SK-N-SH (cell line): ENCODE data around the gene UBN2. TPM values are rescaled to one million over a fixed set of nuclear protein-coding genes. Genes with fewer than 3 reads are reported as not detected.

Source experiments
- CTCF ChIA-PET: fragments of 300-600, 350-600 bp; formaldehyde crosslinking; extraction: SDS; loops from one replicate; lab custom pipeline; 2021; lab: Yijun Ruan, JAX
- POLR2A ChIA-PET: fragments of 350-600 bp; sonication (Branson Sonifier 250); formaldehyde crosslinking; extraction: SDS; loops from one replicate; lab custom pipeline; 2020; ENCODE audit warnings: antibody characterized with exemption, inconsistent platforms; lab: Yijun Ruan, JAX
- DNase-seq: peaks from one replicate; pipeline ENCODE4 v3.0.0; 2012
- H2AFZ ChIP-seq: fragments of 200-600 bp; sonication (generic); 2 replicates; pipeline ENCODE4 v1.8.1; 2016; ENCODE audit warnings: antibody characterized with exemption, mild to moderate bottlenecking, low read depth
- H3F3A ChIP-seq: fragments of 200-600 bp; sonication (generic); replicated peaks from 2 replicates; pipeline ENCODE3; 2016; ENCODE audit warnings: antibody characterized with exemption, mild to moderate bottlenecking; ENCODE audit not compliant: insufficient read depth
- H3K27ac ChIP-seq, 2 experiments: fragments of 200-500 bp in 1 of 2; fragments of 200-600 bp in 1 of 2; sonication (Bioruptor generic) in 1 of 2; sonication (generic), shearing (Covaris generic) in 1 of 2; 2 replicates each; pipeline versions ENCODE4 v1.5.1 to v1.6.1; 2014 to 2016; ENCODE audit warnings: low read depth in 2 of 2, inconsistent platforms in 1 of 2, low read length in 1 of 2, mild to moderate bottlenecking in 1 of 2, mixed read lengths in 1 of 2
- H3K27me3 ChIP-seq: fragments of 200-600 bp; sonication (generic), shearing (Covaris generic); 2 replicates; pipeline ENCODE4 v1.6.1; 2016; ENCODE audit warnings: mixed run types; ENCODE audit not compliant: insufficient read depth
- H3K36me3 ChIP-seq, 2 experiments: fragments of 200-500 bp in 1 of 2; fragments of 200-600 bp in 1 of 2; sonication (Bioruptor generic) in 1 of 2; sonication (generic) in 1 of 2; replicated peaks in 1 of 2; 2 replicates each; pipeline versions ENCODE3 to v1.5.1; 2014 to 2016; ENCODE audit warnings: low read length in 1 of 2, mild to moderate bottlenecking in 1 of 2; ENCODE audit not compliant: insufficient read depth in 2 of 2, control insufficient read depth in 1 of 2
- H3K4me1 ChIP-seq, 2 experiments: fragments of 200-500 bp in 1 of 2; fragments of 200-600 bp in 1 of 2; sonication (Bioruptor generic) in 1 of 2; sonication (generic), shearing (Covaris generic) in 1 of 2; 2 replicates each; pipeline versions ENCODE4 v1.5.1 to v1.6.1; 2014 to 2016; ENCODE audit warnings: low read depth in 1 of 2, low read length in 1 of 2, mixed run types in 1 of 2; ENCODE audit not compliant: insufficient read depth in 2 of 2, control insufficient read depth in 1 of 2
- H3K4me2 ChIP-seq: fragments of 200-600 bp; sonication (generic), shearing (Covaris generic); 2 replicates; pipeline ENCODE4 v1.6.1; 2017; ENCODE audit warnings: mixed run types
- H3K4me3 ChIP-seq, 2 experiments: fragments of 200-500 bp in 1 of 2; fragments of 200-600 bp in 1 of 2; sonication (Bioruptor generic) in 1 of 2; sonication (generic), shearing (Covaris generic) in 1 of 2; 2 replicates each; pipeline versions ENCODE4 v1.5.1 to v1.8.1; 2014 to 2016; ENCODE audit warnings: low read depth in 2 of 2, inconsistent platforms in 1 of 2, low read length in 1 of 2, mild to moderate bottlenecking in 1 of 2, mixed read lengths in 1 of 2, moderate library complexity in 1 of 2
- H3K79me2 ChIP-seq: fragments of 200-600 bp; sonication (generic); 2 replicates; pipeline ENCODE4 v1.8.1; 2017; ENCODE audit warnings: mild to moderate bottlenecking; ENCODE audit not compliant: insufficient read depth
- H3K9ac ChIP-seq: fragments of 200-600 bp; sonication (generic); 2 replicates; pipeline ENCODE4 v1.6.1; 2017; ENCODE audit warnings: mixed run types
- H3K9me2 ChIP-seq: fragments of 200-600 bp; sonication (generic); 2 replicates; pipeline ENCODE4 v1.6.1; 2017; ENCODE audit warnings: mixed run types
- H3K9me3 ChIP-seq: fragments of 200-600 bp; sonication (generic); 2 replicates; pipeline ENCODE4 v1.6.1; 2017; ENCODE audit warnings: mixed run types, mild to moderate bottlenecking, moderate library complexity
- H4K20me1 ChIP-seq: fragments of 200-600 bp; sonication (generic); 2 replicates; pipeline ENCODE4 v1.6.1; 2017; ENCODE audit warnings: mild to moderate bottlenecking, mixed run types; ENCODE audit not compliant: insufficient read depth
- CHD2 ChIP-seq: fragments of 150-350 bp; IDR thresholded peaks from 2 replicates; pipeline ENCODE4 v1.6.1; 2018; ENCODE audit warnings: low read length; ENCODE audit not compliant: partially characterized antibody
- EZH2phosphoT487 ChIP-seq: fragments of 200-600 bp; sonication (generic); IDR thresholded peaks from 2 replicates; pipeline ENCODE4 v1.6.1; 2017; ENCODE audit warnings: low read depth, mixed run types, mild to moderate bottlenecking, antibody characterized with exemption, moderate library complexity, borderline replicate concordance
- FOXJ3 ChIP-seq: sonication (generic); formaldehyde crosslinking; IDR thresholded peaks from 2 replicates; pipeline ENCODE4 v1.5.1; 2020; ENCODE audit warnings: mild to moderate bottlenecking, missing genetic modification reagents
- GABPA ChIP-seq: IDR thresholded peaks from 2 replicates; pipeline ENCODE4 v1.4.0; 2012; ENCODE audit warnings: low read depth, mild to moderate bottlenecking
- GATA2 ChIP-seq: sonication (generic); formaldehyde crosslinking; IDR thresholded peaks from 2 replicates; pipeline ENCODE4 v1.5.0; 2020; ENCODE audit warnings: mild to moderate bottlenecking, missing genetic modification reagents
- MEF2A ChIP-seq: IDR thresholded peaks from 2 replicates; pipeline ENCODE4 v1.4.0; 2012; ENCODE audit warnings: low read depth, borderline replicate concordance
- MXI1 ChIP-seq: IDR thresholded peaks from 2 replicates; pipeline ENCODE4 v1.6.1; 2012; ENCODE audit warnings: mild to moderate bottlenecking, low read depth, low read length, improper control_type of control experiment
- NRF1 ChIP-seq: IDR thresholded peaks from 2 replicates; pipeline ENCODE4 v1.6.1; 2012; ENCODE audit warnings: low read depth, mild to moderate bottlenecking, low read length
- RAD21 ChIP-seq: IDR thresholded peaks from 2 replicates; pipeline ENCODE4 v1.6.1; 2012; ENCODE audit warnings: mild to moderate bottlenecking, low read length
- RCOR1 ChIP-seq: fragments of 150-350 bp; IDR thresholded peaks from 2 replicates; pipeline ENCODE4 v1.6.1; 2017; ENCODE audit warnings: antibody characterized with exemption, low read length
- RFX5 ChIP-seq: IDR thresholded peaks from 2 replicates; pipeline ENCODE4 v1.6.1; 2012; ENCODE audit warnings: mild to moderate bottlenecking, improper control_type of control experiment, low read length
- SMC3 ChIP-seq: IDR thresholded peaks from 2 replicates; pipeline ENCODE4 v1.6.1; 2012; ENCODE audit warnings: low read depth, low read length, improper control_type of control experiment
- polyA plus RNA-seq, 3 experiments: library from polyadenylated mRNA; depleted of rRNA; stranded (reverse); fragments of >200 nt; gene quantifications; 2 replicates each; pipeline ENCODE4 v1.2.3, GENCODE V29; 2012
- TF ChIP-seq, protein P1 (sequence below): IDR thresholded peaks from 2 replicates; pipeline ENCODE4 v1.4.0; 2012; ENCODE audit warnings: low read depth, borderline replicate concordance
- TF ChIP-seq, protein P2 (sequence below): IDR thresholded peaks from 2 replicates; pipeline ENCODE4 v1.4.0; 2012; ENCODE audit warnings: low read depth, borderline replicate concordance
- TF ChIP-seq, protein P3 (sequence below): fragments of 200-600 bp; sonication (generic); IDR thresholded peaks from 2 replicates; pipeline ENCODE4 v1.6.1; 2017; ENCODE audit warnings: antibody characterized with exemption, mild to moderate bottlenecking, moderate library complexity
- TF ChIP-seq, protein P4 (sequence below): fragments of 150-350 bp; IDR thresholded peaks from 2 replicates; pipeline ENCODE4 v1.6.1; 2017; ENCODE audit warnings: antibody characterized with exemption, low read length, low read depth, borderline replicate concordance
- TF ChIP-seq, protein P5 (sequence below): IDR thresholded peaks from 2 replicates; pipeline ENCODE4; 2012

The UBN2 gene
- polyA plus RNA-seq, 1 of the 3 experiments (the other 2 are of a cell fraction), result 2.0 TPM

DNA sequence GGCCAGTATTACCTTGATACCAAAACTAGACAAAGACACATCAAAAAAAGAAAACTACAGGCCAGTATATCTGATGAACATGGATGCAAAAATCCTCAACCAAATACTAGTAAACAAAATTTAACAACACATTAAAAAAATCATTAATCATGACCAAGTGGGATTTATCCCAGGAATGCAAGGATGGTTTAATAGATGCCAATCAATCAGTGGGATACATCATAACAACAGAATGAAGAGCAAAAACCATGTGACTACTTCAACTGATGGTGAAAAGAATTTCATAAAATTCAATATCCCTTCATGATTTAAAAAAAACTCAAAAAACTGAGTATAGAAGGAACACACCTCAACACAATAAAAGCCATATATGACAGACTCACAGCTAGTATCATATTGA is 25.2 kb upstream of the UBN2 start:
- Histone ChIP-seq H3K4me3 (no peak overlapping the region), H3K4me2 (no peak overlapping the region), H4K20me1 (no peaks in the 10 kb centered on the region), H3F3A (no peaks in the 10 kb centered on the region), H3K9me2 (no peaks in the 10 kb centered on the region), H3K9ac (no peak overlapping the region), H3K79me2 (no peaks in the 10 kb centered on the region), H3K4me1 (no peaks in the 10 kb centered on the region), H3K9me3 (peaks cover 13% of the 10 kb centered on the region; the same call in 1 of the 2 replicates), H3K27me3 (no peaks in the 10 kb centered on the region; the same call in 1 of the 2 replicates), H3K36me3 (no peaks in the 10 kb centered on the region), H2AFZ (no peak overlapping the region), H3K27ac (no peak overlapping the region)
- TF ChIP-seq NRF1 (no peak), GATA2 (no peak), SMC3 (no peak), RFX5 (no peak), RCOR1 (no peak), CHD2 (no peak), MXI1 (no peak), RAD21 (no peak), GABPA (no peak), MEF2A (no peak), EZH2phosphoT487 (no peak), FOXJ3 (CRISPR knock-in tag) (no peak)
- TF ChIP-seq, protein P1, sequence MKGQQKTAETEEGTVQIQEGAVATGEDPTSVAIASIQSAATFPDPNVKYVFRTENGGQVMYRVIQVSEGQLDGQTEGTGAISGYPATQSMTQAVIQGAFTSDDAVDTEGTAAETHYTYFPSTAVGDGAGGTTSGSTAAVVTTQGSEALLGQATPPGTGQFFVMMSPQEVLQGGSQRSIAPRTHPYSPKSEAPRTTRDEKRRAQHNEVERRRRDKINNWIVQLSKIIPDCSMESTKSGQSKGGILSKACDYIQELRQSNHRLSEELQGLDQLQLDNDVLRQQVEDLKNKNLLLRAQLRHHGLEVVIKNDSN, result no peak
- TF ChIP-seq, protein P2, sequence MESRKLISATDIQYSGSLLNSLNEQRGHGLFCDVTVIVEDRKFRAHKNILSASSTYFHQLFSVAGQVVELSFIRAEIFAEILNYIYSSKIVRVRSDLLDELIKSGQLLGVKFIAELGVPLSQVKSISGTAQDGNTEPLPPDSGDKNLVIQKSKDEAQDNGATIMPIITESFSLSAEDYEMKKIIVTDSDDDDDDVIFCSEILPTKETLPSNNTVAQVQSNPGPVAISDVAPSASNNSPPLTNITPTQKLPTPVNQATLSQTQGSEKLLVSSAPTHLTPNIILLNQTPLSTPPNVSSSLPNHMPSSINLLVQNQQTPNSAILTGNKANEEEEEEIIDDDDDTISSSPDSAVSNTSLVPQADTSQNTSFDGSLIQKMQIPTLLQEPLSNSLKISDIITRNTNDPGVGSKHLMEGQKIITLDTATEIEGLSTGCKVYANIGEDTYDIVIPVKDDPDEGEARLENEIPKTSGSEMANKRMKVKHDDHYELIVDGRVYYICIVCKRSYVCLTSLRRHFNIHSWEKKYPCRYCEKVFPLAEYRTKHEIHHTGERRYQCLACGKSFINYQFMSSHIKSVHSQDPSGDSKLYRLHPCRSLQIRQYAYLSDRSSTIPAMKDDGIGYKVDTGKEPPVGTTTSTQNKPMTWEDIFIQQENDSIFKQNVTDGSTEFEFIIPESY, result no peak
- TF ChIP-seq, protein P3, sequence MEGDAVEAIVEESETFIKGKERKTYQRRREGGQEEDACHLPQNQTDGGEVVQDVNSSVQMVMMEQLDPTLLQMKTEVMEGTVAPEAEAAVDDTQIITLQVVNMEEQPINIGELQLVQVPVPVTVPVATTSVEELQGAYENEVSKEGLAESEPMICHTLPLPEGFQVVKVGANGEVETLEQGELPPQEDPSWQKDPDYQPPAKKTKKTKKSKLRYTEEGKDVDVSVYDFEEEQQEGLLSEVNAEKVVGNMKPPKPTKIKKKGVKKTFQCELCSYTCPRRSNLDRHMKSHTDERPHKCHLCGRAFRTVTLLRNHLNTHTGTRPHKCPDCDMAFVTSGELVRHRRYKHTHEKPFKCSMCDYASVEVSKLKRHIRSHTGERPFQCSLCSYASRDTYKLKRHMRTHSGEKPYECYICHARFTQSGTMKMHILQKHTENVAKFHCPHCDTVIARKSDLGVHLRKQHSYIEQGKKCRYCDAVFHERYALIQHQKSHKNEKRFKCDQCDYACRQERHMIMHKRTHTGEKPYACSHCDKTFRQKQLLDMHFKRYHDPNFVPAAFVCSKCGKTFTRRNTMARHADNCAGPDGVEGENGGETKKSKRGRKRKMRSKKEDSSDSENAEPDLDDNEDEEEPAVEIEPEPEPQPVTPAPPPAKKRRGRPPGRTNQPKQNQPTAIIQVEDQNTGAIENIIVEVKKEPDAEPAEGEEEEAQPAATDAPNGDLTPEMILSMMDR, result no peak
- TF ChIP-seq, protein P4, sequence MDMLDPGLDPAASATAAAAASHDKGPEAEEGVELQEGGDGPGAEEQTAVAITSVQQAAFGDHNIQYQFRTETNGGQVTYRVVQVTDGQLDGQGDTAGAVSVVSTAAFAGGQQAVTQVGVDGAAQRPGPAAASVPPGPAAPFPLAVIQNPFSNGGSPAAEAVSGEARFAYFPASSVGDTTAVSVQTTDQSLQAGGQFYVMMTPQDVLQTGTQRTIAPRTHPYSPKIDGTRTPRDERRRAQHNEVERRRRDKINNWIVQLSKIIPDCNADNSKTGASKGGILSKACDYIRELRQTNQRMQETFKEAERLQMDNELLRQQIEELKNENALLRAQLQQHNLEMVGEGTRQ, result no peak
- TF ChIP-seq, protein P5, sequence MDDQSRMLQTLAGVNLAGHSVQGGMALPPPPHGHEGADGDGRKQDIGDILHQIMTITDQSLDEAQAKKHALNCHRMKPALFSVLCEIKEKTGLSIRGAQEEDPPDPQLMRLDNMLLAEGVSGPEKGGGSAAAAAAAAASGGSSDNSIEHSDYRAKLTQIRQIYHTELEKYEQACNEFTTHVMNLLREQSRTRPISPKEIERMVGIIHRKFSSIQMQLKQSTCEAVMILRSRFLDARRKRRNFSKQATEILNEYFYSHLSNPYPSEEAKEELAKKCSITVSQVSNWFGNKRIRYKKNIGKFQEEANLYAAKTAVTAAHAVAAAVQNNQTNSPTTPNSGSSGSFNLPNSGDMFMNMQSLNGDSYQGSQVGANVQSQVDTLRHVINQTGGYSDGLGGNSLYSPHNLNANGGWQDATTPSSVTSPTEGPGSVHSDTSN, result no peak
- ChIA-PET CTCF (interaction anchor here (0.7 kb wide), 1 partner anchor 73 kb away, joined by 3 read pairs; a partner anchor contains a TSS), POLR2A (no interaction called here)
- no peak for DNase-seq
